ENCODE measurements around the gene PDE3B. TPM values are rescaled to one million over a fixed set of nuclear protein-coding genes. Genes with fewer than 3 reads are reported as not detected.

PDE3B gene
- total RNA-seq, 1 experiment from 2014 or later, result 6.7 TPM

DNA sequence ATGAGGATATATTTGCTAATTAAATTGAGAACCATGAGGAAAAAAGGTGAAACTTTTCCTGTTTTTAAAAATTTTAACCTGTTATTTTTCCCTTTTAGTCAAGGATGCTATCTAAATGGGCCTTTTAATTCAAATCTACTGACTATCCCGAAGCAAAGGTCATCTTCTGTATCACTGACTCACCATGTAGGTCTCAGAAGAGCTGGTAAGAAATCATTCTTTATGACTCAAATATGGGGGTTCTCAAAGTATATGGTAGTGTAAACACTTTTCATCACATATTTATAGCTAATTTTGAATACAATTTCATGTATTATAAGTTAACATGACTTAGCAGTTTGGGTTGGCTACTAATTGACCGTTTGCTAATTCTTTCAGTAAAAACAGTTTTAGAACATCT is 160.2 kb downstream of the PDE3B start:
- H4K20me1 ChIP-seq (ENCODE audit: insufficient read depth), result no peaks in the 10 kb centered on the region
- H3K36me3 ChIP-seq (ENCODE audit: control insufficient read depth in 1 of 2, insufficient read depth in 2 of 2, low read length in 2 of 2), result no peaks in the 10 kb centered on the region
- H3K4me3 ChIP-seq (replicated peaks in 1 of 2; ENCODE audit: low read depth in 1 of 2, low read length in 2 of 2), result no peak overlapping the region
- H3K27ac ChIP-seq (ENCODE audit: low read depth, low read length), result no peak overlapping the region
- intact Hi-C loops (cut with micrococcal nuclease), result no loop called here
- no peaks in the 10 kb centered on the region for H3K27me3 ChIP-seq (ENCODE audit: insufficient read depth, low read length)
- H3K9me2 ChIP-seq (ENCODE audit: insufficient read depth), result no peaks in the 10 kb centered on the region
- ATAC-seq (no peak), DNase-seq (ENCODE audit: low read depth, low spot score) (no peak)
- no TSS peak for BruUV-seq (replicated peaks)
- H3K4me1 ChIP-seq (ENCODE audit: control insufficient read depth in 1 of 2, insufficient read depth in 2 of 2, low read length in 2 of 2), result no peaks in the 10 kb centered on the region
- RAD21 ChIA-PET (ENCODE audit: low non-redundant PET in 1 of 2, low total read pairs in 2 of 2, uncharacterized antibody in 2 of 2, unreplicated experiment in 2 of 2), result no interaction called here
- H2AFZ ChIP-seq (ENCODE audit: low read depth, low read length, poor library complexity, severe bottlenecking), result no peak overlapping the region
- no peak overlapping the region for H3K9ac ChIP-seq (ENCODE audit: low read length)
- CTCF ChIA-PET, result no interaction called here
- H3K9me3 ChIP-seq (ENCODE audit: control insufficient read depth in 1 of 2, insufficient read depth in 1 of 2, low read depth in 1 of 2, low read length in 2 of 2), result no peaks in the 10 kb centered on the region
- no peak overlapping the region for H3K4me2 ChIP-seq (ENCODE audit: low read length)
- POLR2A ChIA-PET, result no interaction called here
- no peaks in the 10 kb centered on the region for H3K79me2 ChIP-seq (ENCODE audit: insufficient read depth, low read length)
- TF ChIP-seq FOSL1 (IDR thresholded peaks at IDR 0.05; ENCODE audit: low read depth), result no peak
- no peak for TF ChIP-seq RAD21 (IDR thresholded peaks at IDR 0.05; ENCODE audit: low read depth)
- no peak for TF ChIP-seq POLR2A (IDR thresholded peaks at IDR 0.05; ENCODE audit: borderline replicate concordance, extremely low read depth, insufficient read depth, insufficient read length)
- no peak for TF ChIP-seq JUND (IDR thresholded peaks at IDR 0.05)
- TF ChIP-seq CBX3 (IDR thresholded peaks at IDR 0.05; ENCODE audit: low read depth), result no peak
- TF ChIP-seq SIN3A (IDR thresholded peaks at IDR 0.05; ENCODE audit: low read depth), result no peak
- no peak for TF ChIP-seq EZH2 (IDR thresholded peaks at IDR 0.05)
- TF ChIP-seq SRF (IDR thresholded peaks at IDR 0.05; ENCODE audit: low read depth), result no peak
- TF ChIP-seq, protein P1, sequence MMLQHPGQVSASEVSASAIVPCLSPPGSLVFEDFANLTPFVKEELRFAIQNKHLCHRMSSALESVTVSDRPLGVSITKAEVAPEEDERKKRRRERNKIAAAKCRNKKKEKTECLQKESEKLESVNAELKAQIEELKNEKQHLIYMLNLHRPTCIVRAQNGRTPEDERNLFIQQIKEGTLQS (IDR thresholded peaks at IDR 0.05), result no peak
- TF ChIP-seq EGR1 (IDR thresholded peaks at IDR 0.05; ENCODE audit: low read depth), result no peak
- TF ChIP-seq EZH2phosphoT487 (IDR thresholded peaks at IDR 0.05; ENCODE audit: borderline replicate concordance), result no peak
- TF ChIP-seq YY1 (IDR thresholded peaks at IDR 0.05; ENCODE audit: extremely low read depth, insufficient replicate concordance, low read depth, low read length), result no peak
- no peak for TF ChIP-seq TCF7L2 (IDR thresholded peaks at IDR 0.05; ENCODE audit: borderline replicate concordance, extremely low read depth, insufficient read depth, insufficient read length)
- no peak for TF ChIP-seq POLR2AphosphoS5 (IDR thresholded peaks at IDR 0.05; ENCODE audit: low read depth, low read length)
- no peak for TF ChIP-seq ZNF274 (IDR thresholded peaks at IDR 0.05; ENCODE audit: low read depth, low read length)
- TF ChIP-seq, protein P2, sequence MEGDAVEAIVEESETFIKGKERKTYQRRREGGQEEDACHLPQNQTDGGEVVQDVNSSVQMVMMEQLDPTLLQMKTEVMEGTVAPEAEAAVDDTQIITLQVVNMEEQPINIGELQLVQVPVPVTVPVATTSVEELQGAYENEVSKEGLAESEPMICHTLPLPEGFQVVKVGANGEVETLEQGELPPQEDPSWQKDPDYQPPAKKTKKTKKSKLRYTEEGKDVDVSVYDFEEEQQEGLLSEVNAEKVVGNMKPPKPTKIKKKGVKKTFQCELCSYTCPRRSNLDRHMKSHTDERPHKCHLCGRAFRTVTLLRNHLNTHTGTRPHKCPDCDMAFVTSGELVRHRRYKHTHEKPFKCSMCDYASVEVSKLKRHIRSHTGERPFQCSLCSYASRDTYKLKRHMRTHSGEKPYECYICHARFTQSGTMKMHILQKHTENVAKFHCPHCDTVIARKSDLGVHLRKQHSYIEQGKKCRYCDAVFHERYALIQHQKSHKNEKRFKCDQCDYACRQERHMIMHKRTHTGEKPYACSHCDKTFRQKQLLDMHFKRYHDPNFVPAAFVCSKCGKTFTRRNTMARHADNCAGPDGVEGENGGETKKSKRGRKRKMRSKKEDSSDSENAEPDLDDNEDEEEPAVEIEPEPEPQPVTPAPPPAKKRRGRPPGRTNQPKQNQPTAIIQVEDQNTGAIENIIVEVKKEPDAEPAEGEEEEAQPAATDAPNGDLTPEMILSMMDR (IDR thresholded peaks at IDR 0.05 in 2 of 3, conservative IDR thresholded peaks at IDR 0.05 in 1 of 3; ENCODE audit: borderline replicate concordance in 1 of 3, insufficient read depth in 1 of 3, low read depth in 2 of 3, low read length in 2 of 3), result no peak
- no peak for TF ChIP-seq SP1 (IDR thresholded peaks at IDR 0.05; ENCODE audit: low read depth)
- TF ChIP-seq, protein P3, sequence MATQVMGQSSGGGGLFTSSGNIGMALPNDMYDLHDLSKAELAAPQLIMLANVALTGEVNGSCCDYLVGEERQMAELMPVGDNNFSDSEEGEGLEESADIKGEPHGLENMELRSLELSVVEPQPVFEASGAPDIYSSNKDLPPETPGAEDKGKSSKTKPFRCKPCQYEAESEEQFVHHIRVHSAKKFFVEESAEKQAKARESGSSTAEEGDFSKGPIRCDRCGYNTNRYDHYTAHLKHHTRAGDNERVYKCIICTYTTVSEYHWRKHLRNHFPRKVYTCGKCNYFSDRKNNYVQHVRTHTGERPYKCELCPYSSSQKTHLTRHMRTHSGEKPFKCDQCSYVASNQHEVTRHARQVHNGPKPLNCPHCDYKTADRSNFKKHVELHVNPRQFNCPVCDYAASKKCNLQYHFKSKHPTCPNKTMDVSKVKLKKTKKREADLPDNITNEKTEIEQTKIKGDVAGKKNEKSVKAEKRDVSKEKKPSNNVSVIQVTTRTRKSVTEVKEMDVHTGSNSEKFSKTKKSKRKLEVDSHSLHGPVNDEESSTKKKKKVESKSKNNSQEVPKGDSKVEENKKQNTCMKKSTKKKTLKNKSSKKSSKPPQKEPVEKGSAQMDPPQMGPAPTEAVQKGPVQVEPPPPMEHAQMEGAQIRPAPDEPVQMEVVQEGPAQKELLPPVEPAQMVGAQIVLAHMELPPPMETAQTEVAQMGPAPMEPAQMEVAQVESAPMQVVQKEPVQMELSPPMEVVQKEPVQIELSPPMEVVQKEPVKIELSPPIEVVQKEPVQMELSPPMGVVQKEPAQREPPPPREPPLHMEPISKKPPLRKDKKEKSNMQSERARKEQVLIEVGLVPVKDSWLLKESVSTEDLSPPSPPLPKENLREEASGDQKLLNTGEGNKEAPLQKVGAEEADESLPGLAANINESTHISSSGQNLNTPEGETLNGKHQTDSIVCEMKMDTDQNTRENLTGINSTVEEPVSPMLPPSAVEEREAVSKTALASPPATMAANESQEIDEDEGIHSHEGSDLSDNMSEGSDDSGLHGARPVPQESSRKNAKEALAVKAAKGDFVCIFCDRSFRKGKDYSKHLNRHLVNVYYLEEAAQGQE (IDR thresholded peaks at IDR 0.05; ENCODE audit: low read depth), result no peak
- TF ChIP-seq, protein P4, sequence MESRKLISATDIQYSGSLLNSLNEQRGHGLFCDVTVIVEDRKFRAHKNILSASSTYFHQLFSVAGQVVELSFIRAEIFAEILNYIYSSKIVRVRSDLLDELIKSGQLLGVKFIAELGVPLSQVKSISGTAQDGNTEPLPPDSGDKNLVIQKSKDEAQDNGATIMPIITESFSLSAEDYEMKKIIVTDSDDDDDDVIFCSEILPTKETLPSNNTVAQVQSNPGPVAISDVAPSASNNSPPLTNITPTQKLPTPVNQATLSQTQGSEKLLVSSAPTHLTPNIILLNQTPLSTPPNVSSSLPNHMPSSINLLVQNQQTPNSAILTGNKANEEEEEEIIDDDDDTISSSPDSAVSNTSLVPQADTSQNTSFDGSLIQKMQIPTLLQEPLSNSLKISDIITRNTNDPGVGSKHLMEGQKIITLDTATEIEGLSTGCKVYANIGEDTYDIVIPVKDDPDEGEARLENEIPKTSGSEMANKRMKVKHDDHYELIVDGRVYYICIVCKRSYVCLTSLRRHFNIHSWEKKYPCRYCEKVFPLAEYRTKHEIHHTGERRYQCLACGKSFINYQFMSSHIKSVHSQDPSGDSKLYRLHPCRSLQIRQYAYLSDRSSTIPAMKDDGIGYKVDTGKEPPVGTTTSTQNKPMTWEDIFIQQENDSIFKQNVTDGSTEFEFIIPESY (IDR thresholded peaks at IDR 0.05; ENCODE audit: extremely low read depth, insufficient replicate concordance, low read length), result no peak
